RPMI7951 (cell line): ENCODE measurements around the gene TMEM204. TPM values are rescaled to one million over a fixed set of nuclear protein-coding genes. Genes with fewer than 3 reads are reported as not detected.

ENCODE experiments used
- DNase-seq: peaks from one replicate; pipeline ENCODE4 v3.0.0-alpha.2; 2012; ENCODE audit warnings: low read depth
- total RNA-seq: library from RNA; depleted of rRNA; stranded (reverse); fragments of >200 nt; shearing (Covaris generic); gene quantifications from 2 replicates; pipeline ENCODE4 v1.2.3, GENCODE V29; 2014

Gene TMEM204
- total RNA-seq, 1 experiment from 2014 or later = not detected

DNA sequence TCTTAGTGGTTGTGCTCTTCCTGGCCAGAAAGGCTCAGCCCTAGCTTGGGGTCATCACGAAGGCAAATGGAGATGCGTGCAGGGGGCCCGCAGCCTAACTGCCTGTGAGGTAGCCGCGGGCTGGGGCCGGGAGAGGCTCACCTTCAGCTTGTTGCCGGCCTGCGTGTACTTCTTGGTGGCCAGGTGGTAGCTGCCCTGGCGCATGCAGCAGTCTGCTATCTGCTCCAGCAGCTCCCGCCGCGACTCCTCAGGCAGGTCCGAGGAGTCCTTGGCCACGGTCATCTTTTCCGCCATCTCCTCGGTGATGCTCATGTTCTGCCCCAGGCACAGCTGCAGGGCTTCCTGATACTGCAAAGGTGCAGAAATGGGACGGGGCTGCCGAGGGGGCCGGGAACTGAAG lies 13.0 kb upstream of the TMEM204 start:
- DNase-seq = no peak

DNA sequence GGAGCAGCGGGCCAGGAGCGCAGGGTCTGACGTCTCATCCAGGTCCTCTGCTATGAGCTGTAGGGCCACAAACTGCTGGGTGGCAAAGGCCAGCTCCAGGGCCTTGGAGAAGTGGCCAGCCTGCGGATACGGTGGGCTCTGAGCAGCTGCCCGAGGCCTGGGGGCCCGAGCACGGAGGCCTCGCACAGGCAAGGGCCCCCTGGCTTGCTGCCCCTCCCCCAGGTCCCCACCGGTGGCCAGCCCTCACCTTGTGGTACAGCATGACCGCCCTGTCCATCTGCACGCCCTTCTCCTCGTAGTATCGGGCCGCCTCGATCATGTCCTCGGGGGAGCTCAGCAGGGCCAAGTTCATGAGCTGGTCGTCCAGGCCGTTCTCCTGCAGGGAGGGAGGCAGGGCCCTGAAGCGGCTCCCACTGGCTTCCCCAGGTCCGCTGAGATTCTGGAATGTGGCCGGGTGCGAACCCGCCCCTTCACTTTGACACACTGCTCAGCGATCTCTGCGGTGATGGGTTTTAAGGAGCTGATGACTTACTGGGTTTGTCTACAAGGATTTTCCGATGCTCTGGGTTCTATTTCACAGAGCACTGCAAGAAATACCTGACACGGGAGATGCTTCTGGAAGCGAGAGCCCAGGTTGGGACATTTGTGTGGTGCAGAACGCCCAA lies 9.8 kb upstream of the TMEM204 start:
- DNase-seq = no peak

DNA sequence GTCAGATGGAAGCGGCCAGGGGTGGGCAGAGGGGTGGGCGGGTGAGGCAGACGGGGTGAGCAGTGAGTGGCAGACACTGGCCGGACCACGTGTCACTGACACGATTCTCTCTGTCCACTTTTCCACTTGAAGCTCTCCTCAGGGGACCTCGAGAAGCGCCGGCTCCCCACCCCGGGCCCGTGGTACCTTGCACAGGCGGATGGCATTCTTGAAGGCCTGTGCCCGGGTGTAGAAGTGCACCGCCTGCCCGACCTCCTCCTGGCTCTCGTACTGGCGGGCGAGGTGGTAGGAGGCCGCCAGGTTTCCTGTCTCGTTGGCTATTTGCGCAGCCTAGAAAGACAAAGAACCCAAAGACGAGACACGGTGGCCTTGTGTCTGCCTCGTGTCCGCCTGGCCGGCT lies 9.1 kb upstream of the TMEM204 start:
- DNase-seq = no peak

DNA sequence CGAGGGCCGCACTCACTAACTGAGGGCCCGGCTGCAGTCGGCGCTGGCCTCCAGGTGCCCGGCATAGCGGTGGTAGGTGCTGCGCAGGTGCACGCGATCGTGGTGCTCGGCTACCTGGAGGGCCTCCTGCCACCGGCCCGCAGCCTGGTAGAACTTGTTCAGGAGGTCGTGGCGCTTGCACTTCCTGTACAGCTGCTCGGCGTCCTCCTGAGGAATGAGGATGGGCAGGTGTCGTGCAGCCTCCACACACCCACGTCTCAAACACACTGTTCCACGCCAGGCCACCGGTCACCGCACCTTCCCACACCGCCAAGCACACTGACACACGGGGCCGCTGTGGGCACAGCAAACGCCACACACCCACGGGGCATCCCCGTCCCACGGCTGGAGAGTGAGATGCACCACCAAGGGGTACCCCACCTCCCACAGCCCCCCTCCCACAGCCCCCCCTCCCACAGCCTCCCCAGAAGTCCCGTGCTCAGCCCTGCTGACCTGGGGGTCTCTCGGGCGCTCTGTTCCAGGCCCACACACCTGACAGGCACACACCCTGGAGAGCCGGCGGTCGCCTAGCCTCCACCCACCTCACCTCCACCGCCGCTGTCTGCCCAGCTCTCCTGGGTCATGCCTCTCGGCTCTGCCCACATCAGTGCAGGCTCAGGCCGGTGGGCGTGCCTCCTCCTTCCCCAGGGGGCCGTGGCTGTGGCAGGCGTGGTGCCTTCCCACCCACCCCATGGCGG lies 7.4 kb upstream of the TMEM204 start:
- no peak for DNase-seq

DNA sequence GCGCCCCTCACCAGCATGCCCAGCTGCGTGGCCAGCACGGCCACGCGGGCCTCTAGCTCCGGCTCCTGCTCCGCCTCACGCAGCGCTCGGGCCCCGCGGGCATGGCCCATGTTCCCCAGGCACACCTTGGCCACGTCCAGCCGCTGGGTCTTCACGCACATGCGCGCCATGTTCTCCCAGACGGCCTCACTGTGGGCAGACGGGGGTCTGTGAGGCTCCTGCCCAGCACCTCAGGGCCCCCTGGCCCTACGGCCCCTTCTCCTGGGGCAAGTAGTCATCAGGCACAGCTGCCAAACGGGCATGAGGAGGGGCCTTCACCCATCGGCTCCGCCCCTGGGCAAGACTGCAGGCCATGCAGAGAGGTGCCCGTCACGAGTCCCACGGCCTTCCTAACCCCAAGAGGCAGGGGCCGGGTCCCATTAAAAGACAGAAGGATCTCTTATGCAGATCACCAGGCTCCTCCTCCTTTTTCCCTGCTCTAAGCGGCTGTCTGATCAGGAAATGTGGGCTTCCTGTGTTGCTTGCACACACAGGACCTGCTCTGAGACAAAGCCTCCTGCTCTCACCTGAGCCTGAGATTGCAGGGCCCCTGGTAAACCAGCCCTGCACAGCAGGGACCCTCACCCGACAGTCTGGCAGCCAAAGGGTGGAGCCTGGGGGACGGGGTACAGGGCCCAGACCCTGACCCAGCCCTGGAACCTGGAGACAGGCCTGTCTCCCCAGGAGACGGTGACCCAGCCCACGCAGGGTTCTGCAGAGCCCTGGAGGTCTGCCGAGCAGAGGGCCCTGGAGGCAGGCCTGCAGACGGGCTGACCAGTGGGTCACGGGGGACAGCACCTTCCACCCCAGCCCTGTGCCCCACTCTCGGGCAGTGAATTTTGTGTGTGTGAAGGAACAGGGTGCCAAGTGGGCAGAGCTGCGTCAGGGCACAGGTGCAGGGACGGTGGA lies 6.6 kb upstream of the TMEM204 start:
- no peak for DNase-seq

DNA sequence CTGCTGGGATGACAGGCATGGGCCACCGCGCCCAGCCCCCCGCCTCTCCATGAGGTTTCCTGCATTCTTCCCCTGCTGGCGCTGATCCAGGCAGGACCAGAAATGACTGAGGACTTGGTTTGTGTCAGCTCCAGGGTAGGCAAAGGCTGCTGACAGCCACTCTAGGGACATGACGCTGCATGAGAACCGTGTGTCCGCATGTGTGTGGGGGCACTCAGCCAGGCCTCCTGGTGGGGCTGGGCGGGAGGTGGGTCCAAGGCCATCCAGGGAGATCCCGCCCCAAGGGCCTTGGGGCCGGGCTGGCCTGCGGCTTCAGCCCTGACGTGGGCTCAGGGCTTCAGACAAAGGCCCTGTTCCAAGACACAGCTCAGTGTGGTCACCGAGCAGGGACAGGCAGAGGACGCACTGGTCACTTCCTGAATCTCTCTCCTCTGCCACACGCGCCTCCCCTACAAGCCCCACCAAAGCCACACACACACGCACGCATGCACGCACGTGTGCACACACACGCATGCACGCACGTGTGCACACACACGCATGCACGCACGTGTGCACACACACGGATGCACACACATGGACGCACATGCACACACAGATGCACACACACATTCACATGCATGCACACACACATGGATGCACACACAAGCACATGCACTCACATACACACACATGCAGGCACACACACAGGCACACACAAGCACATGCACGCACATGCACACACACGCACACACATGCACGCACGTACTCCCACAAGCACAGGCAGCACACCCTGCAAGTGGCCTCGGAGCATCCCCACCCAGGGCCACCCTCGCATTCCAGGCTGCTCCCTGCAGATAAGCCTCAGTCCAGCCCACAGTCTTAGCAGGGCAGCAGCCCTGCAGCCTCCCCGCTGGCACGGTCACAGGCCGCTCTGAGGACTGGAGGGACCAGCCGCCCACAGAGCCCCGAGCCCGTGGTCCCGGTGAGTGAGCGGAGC lies 5.3 kb upstream of the TMEM204 start:
- DNase-seq = no peak

DNA sequence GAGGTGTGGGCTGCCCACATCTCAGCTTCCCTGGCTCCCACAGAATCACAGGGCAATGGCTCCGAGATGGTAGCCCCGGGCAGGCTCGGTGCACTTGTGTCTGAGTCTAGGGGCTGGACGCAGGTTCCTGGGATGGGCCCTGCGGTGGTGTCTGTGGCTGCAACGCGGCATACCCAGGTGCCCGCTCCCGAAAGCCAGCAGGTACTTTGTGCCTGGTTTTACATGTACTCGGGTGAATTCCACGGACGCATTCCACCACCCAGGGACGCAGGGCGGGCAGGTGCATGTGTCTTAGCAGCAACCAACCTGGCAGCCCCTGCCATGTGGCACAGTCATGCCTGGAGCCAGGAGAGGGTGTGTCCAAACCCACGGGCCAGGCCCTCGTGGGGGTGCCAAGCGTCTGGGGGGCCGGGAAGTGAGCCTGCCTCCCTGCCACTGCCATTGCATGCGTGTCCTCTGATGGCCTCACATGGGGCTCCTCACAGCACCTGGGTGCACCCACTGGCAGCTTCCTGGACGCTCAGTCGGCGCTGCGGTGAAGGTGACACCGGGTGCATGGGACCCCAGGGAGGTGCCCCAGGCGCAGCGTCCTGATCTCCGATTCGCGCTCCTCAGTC lies 4.4 kb upstream of the TMEM204 start:
- DNase-seq = no peak

DNA sequence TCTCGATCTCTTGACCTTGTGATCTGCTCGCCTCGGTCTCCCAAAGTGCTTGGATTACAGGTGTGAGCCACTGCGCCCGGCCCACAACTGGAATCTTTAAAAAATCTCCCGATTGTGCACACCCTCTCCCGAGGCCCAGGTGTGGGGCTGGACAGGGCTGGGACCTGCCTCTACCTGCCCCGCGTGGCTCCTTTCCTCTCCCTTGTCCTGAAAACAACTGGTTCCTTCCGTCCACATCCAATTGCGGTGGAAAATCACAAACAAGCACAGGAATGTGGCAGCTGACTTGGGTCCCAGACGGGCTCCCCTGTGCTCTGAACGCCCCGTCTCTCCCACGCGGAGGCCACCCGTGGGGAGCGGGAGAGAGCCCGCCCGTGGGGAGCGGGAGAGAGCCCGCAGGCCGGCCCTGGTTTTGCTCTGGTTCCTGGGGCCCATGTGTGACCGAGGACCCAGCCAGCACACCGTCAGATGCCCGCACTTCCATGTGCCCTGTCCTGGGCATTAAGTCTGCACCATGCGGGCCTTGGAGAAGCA lies 3.0 kb upstream of the TMEM204 start:
- no peak for DNase-seq

DNA sequence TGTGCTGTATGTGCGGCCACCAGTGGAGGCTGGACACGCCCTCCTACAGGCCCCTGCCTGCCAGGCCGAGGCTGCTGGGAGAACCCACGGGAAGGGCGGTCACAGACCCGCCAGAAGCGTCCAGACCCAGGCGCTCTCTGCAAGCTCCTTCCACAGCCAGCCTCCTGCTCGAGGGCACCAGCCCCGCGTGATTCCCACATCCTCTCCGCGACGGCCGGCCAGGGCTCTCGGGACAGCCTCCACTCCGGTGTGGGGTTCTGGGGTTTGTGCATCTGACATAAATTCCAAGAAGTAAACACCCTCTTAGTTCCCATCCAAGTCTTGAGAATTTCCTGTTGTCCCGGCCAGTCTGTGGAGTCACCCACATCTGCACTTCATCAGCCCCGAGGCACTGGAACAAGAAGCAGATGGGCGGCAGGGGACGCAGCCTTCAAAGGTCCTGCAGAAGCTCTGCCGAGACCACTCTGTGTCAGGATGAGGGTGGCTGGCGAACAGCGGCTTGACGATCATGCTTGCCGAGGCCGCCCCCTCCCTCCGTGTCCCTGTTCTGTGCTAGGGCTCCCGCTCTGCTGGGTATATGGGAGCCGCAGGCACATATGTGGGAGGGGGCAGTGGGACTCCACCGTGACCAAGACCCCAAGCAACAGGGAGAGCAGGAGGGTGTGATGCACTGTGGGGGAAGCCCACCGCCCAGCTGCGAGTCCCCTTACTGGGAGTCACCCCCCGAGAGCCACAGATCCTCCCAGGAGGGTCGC lies 2.4 kb upstream of the TMEM204 start:
- peak; percentile 77 for DNase-seq

DNA sequence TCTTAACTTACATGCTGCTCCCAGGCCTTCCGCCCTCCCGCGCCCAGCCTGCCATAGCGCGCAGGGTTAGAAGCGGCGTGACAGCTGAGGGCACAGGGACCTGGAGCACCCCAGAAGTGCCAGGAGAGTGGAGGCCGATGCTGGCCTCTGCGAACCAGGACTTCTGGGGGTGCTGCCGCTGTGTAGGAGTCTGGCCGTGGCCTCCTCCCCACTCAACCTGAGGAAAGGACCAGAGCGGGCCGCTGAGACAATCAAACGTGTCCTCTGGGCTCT lies 1.9 kb upstream of the TMEM204 start:
- DNase-seq = no peak

DNA sequence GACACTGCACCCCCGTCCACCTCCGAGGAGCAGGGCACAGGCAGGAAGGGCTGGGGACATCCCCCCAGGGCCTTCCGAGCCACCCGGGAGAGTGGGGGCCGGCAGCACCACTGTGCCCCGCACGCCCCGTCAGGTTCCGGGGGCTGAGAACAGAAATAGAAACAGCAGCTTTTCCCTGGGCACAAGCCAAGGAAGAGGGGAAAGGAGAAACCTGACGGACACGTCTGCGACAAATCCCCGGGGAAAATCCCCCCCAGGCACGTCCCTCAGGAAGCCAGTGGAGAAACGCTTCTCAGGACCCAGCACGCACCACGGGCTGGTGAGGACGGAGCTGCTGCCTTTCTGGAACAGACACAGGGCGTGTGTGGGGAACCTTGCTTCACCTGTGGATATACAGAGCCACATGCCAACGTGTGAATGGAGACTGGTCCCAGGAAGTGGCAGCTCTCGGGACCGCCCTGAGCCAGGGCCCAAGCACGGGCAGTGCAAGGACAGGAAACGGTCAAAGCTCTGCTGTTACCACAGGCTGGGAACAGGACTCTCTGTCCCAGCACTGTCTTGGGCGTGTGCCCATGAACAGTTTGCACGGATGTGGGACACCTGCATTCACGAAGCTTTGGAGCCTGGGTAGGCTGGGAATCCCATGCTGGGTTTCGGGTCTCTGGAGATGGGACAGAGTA lies 1.2 kb upstream of the TMEM204 start:
- DNase-seq = no peak

DNA sequence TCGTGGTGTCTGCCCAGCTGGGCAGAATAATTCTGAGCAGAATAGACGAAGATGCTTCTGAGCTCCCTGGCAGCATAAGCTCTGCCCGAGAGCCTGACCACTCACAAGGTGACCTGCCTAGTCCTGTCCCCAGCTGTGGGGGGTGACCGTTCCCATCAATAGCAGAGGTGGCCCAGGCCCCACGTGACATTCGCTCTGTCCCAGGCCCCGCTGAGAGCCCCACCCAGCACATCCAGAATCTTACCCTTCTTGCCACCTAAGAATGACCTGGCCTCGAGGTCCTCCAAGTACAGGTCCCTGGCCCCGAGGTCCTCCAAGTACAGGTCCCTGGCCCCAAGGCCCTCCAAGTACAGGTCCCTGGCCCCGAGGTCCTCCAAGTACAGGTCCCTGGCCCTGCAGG lies 695 bp upstream of the TMEM204 start:
- DNase-seq = no peak

DNA sequence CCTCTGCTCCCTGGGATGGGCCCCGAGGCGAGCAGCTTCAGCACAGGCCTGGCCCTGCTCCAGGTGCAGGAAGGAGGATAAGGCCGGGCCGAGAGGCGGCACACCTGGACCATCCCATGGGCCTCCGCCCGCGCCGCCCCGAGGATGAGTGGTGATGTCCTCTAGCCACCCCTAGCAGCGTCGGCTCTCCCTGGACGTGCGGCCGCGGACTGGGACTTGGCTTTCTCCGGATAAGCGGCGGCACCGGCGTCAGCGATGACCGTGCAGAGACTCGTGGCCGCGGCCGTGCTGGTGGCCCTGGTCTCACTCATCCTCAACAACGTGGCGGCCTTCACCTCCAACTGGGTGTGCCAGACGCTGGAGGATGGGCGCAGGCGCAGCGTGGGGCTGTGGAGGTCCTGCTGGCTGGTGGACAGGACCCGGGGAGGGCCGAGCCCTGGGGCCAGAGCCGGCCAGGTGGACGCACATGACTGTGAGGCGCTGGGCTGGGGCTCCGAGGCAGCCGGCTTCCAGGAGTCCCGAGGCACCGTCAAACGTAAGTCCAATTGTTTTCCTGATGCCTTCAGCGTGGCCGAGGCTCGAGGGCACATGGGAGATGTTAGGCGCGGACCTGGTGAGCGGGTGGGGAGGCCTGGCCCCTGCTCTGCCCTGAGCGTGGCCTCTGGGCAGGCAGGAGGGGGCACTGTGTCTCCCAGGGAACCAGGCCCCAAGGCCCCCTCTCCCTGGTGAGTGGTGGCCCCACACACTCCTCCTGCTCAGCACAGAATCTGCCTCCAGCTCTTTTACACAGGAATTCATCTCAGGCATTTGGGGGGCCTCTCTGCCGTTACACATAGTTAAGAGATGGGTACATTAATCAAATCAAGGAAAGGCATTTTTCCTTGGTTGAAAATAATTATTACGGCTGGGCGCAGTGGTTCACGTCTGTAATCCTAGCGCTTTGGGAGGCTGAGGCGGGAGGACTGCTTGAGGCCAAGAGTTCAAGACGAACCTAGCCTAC lies 855 bp downstream of the TMEM204 start:
- DNase-seq = no peak

DNA sequence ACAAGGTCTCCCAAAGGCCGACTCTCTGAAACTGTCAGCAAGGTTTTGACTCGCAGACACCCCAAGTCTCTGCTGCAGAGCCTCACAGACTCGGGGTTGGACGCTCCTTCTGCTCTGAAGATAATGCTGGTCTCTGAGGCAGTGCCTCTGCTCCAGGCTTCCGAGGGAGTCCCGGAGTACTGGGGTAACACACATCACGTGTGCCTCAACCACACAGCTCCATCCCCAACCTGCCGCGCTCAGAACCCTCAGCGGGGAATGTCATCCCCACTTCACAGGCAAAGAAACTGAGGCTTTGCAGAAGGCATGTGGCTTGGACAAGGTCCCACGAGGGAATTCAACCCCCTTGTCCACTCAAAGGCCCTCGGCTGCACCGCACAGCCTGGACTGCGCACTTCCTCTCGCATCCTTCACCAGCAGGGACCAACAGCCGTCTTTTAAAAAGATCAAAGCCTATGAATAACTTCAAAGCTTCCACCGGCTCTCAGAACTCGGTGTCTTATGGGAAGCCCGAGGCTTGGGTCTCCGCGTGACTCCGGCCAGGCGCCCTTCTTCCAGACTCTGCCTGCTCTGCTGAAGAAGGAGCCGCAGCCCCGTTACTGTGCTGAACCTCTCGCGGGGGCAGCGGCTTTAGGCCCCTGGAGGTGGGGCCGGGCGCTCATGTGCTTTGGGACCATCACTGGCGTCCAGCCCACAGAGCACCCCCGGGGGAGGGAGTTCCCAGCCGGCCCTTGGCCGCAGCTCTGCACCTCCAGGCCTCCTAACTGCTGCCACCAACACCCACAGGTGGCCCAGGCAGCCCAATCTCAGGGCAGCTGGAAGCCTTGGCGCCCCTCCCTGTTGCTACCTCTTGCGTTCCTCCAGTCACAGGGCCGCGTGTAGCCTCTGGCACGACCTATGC lies 2.2 kb downstream of the TMEM204 start:
- no peak for DNase-seq

DNA sequence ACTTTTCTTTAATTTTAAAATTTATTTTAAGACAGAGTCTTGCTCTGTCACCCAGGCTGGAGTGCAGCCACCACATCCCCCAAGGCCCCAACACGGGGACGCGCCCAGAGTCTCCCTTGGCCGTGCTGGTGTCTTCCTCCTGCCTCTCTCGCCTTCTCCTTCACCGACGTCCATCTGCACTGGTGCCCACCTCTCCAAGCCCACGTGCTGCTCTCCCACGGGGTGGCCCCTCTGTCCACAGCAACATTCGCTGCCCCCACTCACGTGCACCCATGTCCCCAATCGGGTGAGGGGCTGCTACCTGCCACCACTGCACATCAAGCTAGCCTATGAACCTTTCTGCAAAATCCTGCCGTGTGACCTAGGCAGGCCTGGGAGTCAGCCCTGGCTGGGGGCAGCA lies 3.1 kb downstream of the TMEM204 start:
- no peak for DNase-seq

DNA sequence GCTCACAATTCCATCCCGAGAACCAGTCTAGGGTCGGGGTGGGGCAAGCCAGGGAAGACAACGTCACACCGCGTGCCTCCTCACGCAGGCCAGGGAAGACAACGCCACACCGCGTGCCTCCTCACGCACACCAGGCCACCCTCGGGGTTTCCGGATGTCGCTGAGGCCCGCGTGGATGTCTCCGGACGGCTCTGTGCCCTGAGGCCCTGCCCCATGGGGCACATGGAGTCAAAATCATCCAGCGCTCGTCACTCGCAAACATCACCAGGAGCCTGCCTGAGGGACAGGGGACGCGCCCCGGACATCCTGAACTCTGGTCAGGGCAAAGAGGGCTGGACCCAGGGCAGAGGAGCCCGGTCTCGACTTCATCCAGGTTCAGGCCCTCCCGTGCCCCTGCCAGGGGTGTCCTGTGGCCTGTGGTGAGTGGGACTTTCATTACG lies 3.7 kb downstream of the TMEM204 start:
- DNase-seq = no peak

DNA sequence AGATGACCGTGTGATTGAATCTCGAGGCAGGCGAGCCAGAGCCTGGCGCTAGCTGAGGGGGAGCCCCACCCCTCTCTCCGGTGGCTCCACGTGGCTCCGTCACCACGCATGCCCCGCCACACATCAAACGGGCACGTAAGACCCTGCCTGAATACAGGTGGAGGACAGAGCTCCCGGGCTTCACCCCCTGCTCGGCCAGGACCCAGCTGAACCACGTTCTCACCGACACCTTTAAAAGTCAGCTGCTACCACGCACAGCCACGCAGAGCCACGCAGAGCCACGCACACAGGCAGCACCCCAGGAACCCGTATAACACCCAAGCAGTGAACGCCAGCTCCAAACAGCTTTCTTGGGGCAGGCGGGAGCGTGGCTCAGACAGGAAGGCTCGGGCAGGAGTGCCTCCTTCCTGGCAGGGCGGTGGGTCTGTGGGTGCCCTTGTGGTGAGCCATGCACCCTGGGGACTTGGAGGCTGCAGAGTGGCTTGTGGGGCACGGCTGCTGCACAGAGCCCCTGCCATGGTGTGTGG lies 4.4 kb downstream of the TMEM204 start:
- DNase-seq = no peak
